ENCODE measurements around the gene OR5L2.
"Not testable (repeated sequence)": the region's sequence is repeated elsewhere in the genome, so short reads cannot be mapped to it uniquely, and the experiment has no call there.

The OR5L2 gene

GRCh38 chr11:55826919-55827318 lies at the start of gene OR5L2:
Gene OR5L2, plus strand, starts transcription at chr11:55827219. Its CDS starts 0 bp downstream, at chr11:55827219.
- no peak for DNase-seq

- no peak for DNase-seq
Measured at GRCh38 chr11:55791606-55792005, 35.4 kb upstream of the OR5L2 start.

DNA sequence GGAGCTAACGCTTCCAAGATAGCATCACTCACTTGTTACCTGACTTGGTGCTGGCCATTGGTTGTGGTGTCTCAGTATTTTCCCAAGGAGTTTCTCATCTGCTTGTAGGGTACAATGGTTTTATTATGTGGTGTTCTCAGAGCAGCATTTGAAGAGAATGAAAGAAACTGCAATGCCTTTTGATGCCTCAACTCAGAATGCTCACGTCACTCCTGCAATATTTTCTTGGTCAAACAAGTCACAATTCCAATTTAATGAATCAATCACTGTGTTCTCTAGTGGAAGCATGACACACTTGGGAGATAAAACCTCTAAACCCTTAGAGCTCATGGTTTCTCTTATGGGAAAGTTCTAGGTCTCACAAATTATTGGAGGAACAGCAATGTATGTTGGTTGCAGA lies 33.7 kb upstream of the OR5L2 start:
- DNase-seq: no peak

GRCh38 chr11:55795256-55795655 lies 31.8 kb upstream of the OR5L2 start, which contains the start of gene OR5D14:
Gene OR5D14, plus strand, starts transcription at chr11:55795556. Its CDS starts 0 bp downstream, at chr11:55795556.
- DNase-seq: no peak

GRCh38 chr11:55806248-55806647 lies 20.8 kb upstream of the OR5L2 start:
- DNase-seq: no peak

GRCh38 chr11:55811067-55811466 lies 16.0 kb upstream of the OR5L2 start, which contains the start of gene OR5L1:
Gene OR5L1, plus strand, starts transcription at chr11:55811367. Its CDS starts 100 bp downstream, at chr11:55811467.
- DNase-seq: no peak

- DNase-seq: no peak
Measured at GRCh38 chr11:55819330-55819729, 7.7 kb upstream of the OR5L2 start, which contains the start of gene OR5D18. Gene OR5D18, plus strand, starts transcription at chr11:55819630. Its CDS starts 0 bp downstream, at chr11:55819630.

DNA sequence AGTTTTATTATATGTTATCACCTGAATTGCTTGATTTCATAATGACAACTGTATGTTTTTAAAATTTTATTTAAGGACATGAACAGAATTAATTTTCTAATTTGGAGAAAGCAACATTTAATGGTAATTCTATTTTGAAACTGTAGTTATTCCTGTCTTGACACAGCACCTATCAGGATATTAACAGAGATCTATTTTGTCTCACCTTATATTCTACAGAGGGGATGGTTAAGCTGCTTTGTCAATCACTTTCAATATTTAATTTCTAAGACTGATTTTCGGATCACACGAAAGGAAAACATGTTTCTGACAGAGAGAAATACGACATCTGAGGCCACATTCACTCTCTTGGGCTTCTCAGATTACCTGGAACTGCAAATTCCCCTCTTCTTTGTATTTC lies 11.4 kb downstream of the OR5L2 start, which contains the start of gene OR5D16:
TSS of gene OR5D16 (plus strand) at position 301 of the 400 bp plus-strand sequence. CDS start at position 301, 0 bp downstream.
- no peak for DNase-seq

GRCh38 chr11:55847453-55847852 lies 20.4 kb downstream of the OR5L2 start:
- no peak for DNase-seq

GRCh38 chr11:55849037-55849436 lies 22.0 kb downstream of the OR5L2 start:
- no peak for DNase-seq

- DNase-seq: no peak
Measured at GRCh38 chr11:55852141-55852540, 25.1 kb downstream of the OR5L2 start.

- no peak for DNase-seq
Measured at GRCh38 chr11:55854704-55855103, 27.7 kb downstream of the OR5L2 start.

DNA sequence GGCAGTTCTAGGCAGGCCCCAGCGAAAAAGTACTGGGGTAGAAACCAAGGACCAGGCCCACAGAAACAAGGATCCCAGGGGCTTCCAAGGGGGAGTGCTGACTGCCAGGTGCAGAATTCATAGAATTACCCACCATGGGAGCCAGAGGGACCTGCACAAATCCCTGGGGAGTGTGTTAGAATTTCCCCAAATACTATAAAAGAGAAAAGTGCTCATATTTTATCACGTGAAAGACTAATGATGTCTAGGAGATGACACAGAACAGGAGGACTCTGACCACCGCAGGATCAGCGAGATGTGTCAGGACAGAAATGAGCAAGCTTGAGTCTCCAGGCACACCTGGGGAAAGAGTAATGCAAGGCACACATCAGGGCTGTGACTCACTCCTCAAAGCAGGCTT lies 40.3 kb downstream of the OR5L2 start:
- DNase-seq: not testable (repeated sequence)

DNA sequence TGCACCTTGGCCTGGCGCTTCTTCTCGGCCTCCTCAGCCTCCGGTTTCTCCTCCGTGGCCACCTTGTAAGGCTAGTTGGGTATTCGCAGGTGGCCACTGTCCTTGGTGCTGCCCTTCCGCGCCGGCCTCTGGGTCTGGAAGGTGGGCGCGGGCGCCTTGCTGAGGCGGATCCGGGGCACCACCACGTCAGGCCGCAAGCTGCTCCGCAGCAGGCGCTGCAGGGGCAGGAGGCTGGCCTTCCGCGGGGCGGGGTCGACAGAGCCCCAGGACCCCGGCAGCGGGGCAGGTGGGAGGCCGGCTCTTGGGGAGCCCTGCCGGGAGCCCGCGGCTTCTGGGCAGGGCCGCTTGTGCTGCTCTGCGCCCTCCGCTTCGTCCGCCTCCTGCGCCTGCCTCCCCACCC lies 45.7 kb downstream of the OR5L2 start:
- DNase-seq: not testable (repeated sequence)

DNA sequence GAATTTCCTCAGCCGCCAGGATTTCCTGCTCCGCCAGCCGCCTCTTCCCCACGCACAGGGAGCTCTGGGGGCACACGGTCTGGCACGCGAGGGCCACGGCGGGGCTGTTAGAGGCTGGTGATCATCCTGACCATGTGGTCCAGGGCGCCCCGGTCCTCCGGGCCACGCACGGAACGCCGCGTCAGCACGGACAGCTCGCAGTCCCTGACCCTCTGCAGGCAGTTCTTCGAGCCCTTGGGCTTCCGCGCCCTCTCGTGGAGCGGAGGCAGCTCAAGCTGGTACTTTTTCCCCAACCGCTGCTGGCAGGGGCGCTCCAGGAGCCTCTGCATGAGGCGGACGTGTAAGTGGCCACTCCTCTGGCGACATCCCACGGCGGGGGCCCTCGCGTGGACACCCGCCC lies 46.1 kb downstream of the OR5L2 start:
- not testable (repeated sequence) for DNase-seq

Measured in SHP77 (cell line).